ENCODE results near the gene NBAS.

DNA sequence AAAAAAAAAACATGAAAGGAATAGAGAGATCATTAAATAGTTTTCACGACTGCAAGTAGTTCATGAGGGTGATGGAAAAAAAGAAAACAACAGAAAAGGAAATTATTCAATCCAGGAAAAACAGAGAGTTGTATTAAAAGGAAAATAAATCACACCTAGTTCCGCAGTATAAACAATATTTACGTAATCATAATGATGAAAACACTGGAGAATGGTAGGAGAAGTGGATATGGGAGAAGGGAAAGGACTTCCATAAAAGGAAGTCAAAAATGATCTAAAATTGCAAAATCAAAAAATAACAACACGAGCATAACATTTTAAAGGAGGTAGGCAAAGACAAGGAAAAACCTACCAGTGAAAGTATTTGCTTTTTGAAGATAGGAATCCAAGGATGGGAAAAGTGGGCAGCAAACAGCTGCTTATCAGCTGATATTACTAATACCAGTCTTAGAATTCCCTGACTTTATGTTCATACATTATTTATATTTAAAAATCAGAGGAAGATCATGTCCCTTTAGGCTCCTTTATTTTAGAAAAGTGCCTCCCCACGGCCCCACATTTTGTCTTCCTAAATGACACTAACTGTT lies 160.8 kb downstream of the NBAS start:
- TF ChIP-seq, protein P1, sequence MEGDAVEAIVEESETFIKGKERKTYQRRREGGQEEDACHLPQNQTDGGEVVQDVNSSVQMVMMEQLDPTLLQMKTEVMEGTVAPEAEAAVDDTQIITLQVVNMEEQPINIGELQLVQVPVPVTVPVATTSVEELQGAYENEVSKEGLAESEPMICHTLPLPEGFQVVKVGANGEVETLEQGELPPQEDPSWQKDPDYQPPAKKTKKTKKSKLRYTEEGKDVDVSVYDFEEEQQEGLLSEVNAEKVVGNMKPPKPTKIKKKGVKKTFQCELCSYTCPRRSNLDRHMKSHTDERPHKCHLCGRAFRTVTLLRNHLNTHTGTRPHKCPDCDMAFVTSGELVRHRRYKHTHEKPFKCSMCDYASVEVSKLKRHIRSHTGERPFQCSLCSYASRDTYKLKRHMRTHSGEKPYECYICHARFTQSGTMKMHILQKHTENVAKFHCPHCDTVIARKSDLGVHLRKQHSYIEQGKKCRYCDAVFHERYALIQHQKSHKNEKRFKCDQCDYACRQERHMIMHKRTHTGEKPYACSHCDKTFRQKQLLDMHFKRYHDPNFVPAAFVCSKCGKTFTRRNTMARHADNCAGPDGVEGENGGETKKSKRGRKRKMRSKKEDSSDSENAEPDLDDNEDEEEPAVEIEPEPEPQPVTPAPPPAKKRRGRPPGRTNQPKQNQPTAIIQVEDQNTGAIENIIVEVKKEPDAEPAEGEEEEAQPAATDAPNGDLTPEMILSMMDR (tag by site-specific recombination; IDR thresholded peaks at IDR 0.05), result no peak
- TF ChIP-seq, protein P2, sequence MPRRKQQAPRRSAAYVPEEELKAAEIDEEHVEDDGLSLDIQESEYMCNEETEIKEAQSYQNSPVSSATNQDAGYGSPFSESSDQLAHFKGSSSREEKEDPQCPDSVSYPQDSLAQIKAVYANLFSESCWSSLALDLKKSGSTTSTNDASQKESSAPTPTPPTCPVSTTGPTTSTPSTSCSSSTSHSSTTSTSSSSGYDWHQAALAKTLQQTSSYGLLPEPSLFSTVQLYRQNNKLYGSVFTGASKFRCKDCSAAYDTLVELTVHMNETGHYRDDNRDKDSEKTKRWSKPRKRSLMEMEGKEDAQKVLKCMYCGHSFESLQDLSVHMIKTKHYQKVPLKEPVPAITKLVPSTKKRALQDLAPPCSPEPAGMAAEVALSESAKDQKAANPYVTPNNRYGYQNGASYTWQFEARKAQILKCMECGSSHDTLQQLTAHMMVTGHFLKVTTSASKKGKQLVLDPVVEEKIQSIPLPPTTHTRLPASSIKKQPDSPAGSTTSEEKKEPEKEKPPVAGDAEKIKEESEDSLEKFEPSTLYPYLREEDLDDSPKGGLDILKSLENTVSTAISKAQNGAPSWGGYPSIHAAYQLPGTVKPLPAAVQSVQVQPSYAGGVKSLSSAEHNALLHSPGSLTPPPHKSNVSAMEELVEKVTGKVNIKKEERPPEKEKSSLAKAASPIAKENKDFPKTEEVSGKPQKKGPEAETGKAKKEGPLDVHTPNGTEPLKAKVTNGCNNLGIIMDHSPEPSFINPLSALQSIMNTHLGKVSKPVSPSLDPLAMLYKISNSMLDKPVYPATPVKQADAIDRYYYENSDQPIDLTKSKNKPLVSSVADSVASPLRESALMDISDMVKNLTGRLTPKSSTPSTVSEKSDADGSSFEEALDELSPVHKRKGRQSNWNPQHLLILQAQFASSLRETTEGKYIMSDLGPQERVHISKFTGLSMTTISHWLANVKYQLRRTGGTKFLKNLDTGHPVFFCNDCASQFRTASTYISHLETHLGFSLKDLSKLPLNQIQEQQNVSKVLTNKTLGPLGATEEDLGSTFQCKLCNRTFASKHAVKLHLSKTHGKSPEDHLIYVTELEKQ (tag by site-specific recombination; IDR thresholded peaks at IDR 0.05; ENCODE audit: borderline replicate concordance), result no peak
- TF ChIP-seq KLF16 (tag by site-specific recombination; IDR thresholded peaks at IDR 0.05) (no peak), YY1 (tag by site-specific recombination; IDR thresholded peaks at IDR 0.05) (no peak), TCF7L2 (IDR thresholded peaks at IDR 0.05; ENCODE audit: borderline replicate concordance, low read depth, low read length) (no peak)
- TF ChIP-seq, protein P3, sequence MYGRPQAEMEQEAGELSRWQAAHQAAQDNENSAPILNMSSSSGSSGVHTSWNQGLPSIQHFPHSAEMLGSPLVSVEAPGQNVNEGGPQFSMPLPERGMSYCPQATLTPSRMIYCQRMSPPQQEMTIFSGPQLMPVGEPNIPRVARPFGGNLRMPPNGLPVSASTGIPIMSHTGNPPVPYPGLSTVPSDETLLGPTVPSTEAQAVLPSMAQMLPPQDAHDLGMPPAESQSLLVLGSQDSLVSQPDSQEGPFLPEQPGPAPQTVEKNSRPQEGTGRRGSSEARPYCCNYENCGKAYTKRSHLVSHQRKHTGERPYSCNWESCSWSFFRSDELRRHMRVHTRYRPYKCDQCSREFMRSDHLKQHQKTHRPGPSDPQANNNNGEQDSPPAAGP (tag by site-specific recombination; IDR thresholded peaks at IDR 0.05), result no peak
